Peyer's patch (tissue), 4 donors: ENCODE measurements around the gene TFAP2A. TPM values are rescaled to one million over a fixed set of nuclear protein-coding genes. Genes with fewer than 3 reads are reported as not detected.

Experiments used
- DNase-seq, 3 donors: peaks; one replicate each; pipeline ENCODE4 v3.0.0-alpha.2; 2017 to 2019
- H3K27ac ChIP-seq, 4 donors: fragments of 200-600 bp; sonication (generic); one replicate each; pipeline ENCODE4 v1.5.1; 2016 to 2019
- H3K27me3 ChIP-seq, 2 donors: fragments of 200-600 bp; sonication (generic); one replicate each; pipeline ENCODE4 v1.5.1; 2019
- H3K36me3 ChIP-seq, 3 donors: fragments of 200-600 bp; sonication (generic); one replicate each; pipeline ENCODE4 v1.5.1; 2016 to 2019
- H3K4me1 ChIP-seq, 4 donors: fragments of 200-600 bp; sonication (generic); one replicate each; pipeline ENCODE4 v1.5.1; 2016 to 2019
- H3K4me3 ChIP-seq, 4 donors: fragments of 200-600 bp; sonication (generic); 1 replicate in 3 of 4; 2 replicates in 1 of 4; pipeline ENCODE4 v1.5.1; 2016 to 2019; ENCODE audit warnings: mild to moderate bottlenecking in 1 of 4
- H3K9me3 ChIP-seq, 4 donors: fragments of 200-600 bp; sonication (generic); one replicate each; pipeline ENCODE4 v1.5.1; 2016 to 2019; ENCODE audit warnings: mild to moderate bottlenecking in 1 of 4
- POLR2A ChIP-seq, 2 donors: fragments of 450-650 bp; IDR thresholded peaks; one replicate each; pipeline ENCODE4 v1.5.1; 2017; ENCODE audit warnings: antibody characterized with exemption in 2 of 2, mild to moderate bottlenecking in 2 of 2, moderate library complexity in 2 of 2
- total RNA-seq, 4 donors: library from RNA; depleted of rRNA; stranded (reverse); fragments of >200 nt; gene quantifications; one replicate each; pipeline ENCODE4 v1.1.0, GENCODE V29; 2016
- TF ChIP-seq, protein P1 (sequence below), 6 experiments: fragments of 450-650 bp in 4 of 6; fragments of 200-600 bp in 2 of 6; sonication (generic) in 1 of 6; IDR thresholded peaks; one replicate each; pipeline ENCODE4 v1.5.1; 2017 to 2019; ENCODE audit warnings: antibody characterized with exemption in 6 of 6, mild to moderate bottlenecking in 3 of 6, moderate library complexity in 1 of 6

The TFAP2A gene
- total RNA-seq, 4 donors from 2014 or later = 1.4 TPM; not detected in 3

DNA sequence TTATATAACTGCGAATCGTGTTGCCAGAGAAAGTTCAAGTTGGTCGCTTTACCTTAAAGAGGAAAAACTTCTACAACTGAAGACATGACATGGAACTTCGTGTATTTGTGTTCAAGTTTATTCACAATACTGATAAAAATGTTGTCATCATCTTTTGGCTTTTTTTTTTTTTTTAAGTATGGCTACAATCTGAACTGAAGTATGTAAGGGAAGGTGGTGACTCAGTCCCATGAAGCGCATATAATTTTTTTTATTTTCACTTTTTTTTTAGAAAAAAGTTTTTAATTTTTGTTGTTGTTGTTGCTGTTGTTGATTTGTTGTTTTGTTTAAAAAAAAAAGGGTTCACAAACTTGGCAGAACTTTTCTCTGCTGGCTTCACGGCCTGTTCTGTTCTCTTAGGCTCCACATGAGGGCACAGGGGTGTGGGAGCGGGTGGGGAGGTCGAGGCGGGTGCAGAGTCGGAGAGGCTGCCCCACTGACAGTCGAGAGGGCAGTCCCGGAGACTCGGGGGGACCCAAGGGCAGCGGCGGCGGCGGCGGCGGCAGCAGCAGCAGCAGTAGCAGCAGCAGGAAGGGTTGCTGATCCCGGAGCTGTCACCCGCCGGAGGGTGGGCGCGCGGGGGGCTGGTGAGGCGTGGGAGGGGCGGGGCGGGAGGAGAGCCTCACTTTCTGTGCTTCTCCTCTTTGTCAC lies 17.0 kb downstream of the TFAP2A start:
- Histone ChIP-seq H3K4me1 (no peaks in the 10 kb centered on the region), H3K4me3 (no peak overlapping the region), H3K27me3 (peaks cover 0 to 9% of the 10 kb centered on the region in 2 donors), H3K36me3 (no peaks in the 10 kb centered on the region), H3K27ac (no peak overlapping the region), H3K9me3 (no peaks in the 10 kb centered on the region)
- DNase-seq = no peak
- no peak for TF ChIP-seq POLR2A (IDR thresholded peaks at IDR 0.05)
- TF ChIP-seq, protein P1, sequence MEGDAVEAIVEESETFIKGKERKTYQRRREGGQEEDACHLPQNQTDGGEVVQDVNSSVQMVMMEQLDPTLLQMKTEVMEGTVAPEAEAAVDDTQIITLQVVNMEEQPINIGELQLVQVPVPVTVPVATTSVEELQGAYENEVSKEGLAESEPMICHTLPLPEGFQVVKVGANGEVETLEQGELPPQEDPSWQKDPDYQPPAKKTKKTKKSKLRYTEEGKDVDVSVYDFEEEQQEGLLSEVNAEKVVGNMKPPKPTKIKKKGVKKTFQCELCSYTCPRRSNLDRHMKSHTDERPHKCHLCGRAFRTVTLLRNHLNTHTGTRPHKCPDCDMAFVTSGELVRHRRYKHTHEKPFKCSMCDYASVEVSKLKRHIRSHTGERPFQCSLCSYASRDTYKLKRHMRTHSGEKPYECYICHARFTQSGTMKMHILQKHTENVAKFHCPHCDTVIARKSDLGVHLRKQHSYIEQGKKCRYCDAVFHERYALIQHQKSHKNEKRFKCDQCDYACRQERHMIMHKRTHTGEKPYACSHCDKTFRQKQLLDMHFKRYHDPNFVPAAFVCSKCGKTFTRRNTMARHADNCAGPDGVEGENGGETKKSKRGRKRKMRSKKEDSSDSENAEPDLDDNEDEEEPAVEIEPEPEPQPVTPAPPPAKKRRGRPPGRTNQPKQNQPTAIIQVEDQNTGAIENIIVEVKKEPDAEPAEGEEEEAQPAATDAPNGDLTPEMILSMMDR (IDR thresholded peaks at IDR 0.05) = no peak

DNA sequence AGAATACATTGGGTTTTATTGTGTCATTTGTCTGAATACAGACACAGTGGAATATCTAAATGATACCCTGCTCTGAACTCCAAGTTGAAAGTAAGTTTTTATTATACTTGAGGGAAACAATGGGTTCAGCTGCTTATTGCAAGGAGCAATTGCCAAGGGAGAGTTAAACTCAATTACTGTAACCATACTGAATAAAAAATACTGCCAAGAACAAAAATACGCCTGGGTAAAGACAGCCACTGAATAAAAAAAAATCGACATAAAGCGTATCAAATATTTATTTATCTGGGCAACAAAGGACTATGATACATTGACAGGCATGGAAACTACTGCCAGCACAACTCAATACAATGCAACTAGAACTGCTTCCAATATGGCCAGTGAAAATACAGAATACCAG lies 18.1 kb downstream of the TFAP2A start:
- Histone ChIP-seq H3K4me1 (no peaks in the 10 kb centered on the region), H3K27ac (no peak overlapping the region), H3K4me3 (no peak overlapping the region), H3K27me3 (peaks cover 0 to 9% of the 10 kb centered on the region in 2 donors), H3K36me3 (no peaks in the 10 kb centered on the region), H3K9me3 (no peaks in the 10 kb centered on the region)
- no peak for DNase-seq
- TF ChIP-seq POLR2A (IDR thresholded peaks at IDR 0.05) = no peak
- TF ChIP-seq, protein P1 (IDR thresholded peaks at IDR 0.05) = no peak

DNA sequence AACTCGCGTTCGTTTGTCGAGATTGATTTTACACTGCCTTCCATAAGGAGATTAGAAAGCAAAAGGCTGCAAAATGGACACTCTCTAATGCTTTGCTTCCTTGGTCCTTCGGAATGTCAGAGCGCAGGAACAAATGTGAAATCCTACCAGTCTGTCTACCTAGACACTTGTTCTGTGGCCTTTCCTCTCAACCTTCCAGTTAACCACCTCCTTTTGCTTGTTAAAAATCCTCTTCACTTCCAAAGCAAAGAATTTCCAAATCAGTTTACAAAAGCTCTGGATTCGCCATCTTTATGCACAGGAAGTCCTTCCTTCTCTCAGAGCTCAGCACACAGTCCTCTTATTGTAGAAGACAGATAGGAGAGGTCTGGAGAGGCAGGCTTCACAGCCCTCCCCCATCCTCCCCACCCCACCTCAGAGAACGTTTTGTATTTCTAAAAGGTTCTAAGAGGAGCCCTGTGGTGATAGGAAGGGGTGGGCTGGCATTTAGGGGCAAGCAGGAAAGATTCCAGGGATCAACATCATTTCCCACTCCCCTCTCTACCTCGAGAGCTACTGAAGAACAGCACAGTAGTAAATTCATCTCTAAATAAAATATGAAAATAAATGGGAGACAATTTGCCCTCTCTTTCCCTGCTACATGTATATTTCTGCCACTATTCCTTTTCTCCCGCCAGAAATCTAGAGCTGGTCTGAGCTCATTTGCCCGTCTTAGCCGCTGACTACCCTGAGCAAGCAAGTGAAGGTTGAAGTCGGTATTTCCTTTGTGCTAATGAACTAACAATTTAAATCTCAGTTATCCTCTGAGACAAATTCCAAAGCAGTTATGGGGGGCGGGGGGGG lies 18.9 kb downstream of the TFAP2A start:
- H3K27me3 ChIP-seq = peaks cover 0 to 17% of the 10 kb centered on the region in 2 donors
- no peak for DNase-seq
- H3K4me3 ChIP-seq = no peak overlapping the region
- H3K27ac ChIP-seq = no peak overlapping the region
- H3K9me3 ChIP-seq = no peaks in the 10 kb centered on the region
- H3K4me1 ChIP-seq = no peaks in the 10 kb centered on the region
- H3K36me3 ChIP-seq = no peaks in the 10 kb centered on the region
- TF ChIP-seq POLR2A (IDR thresholded peaks at IDR 0.05) = no peak
- TF ChIP-seq, protein P1 (IDR thresholded peaks at IDR 0.05) = no peak

DNA sequence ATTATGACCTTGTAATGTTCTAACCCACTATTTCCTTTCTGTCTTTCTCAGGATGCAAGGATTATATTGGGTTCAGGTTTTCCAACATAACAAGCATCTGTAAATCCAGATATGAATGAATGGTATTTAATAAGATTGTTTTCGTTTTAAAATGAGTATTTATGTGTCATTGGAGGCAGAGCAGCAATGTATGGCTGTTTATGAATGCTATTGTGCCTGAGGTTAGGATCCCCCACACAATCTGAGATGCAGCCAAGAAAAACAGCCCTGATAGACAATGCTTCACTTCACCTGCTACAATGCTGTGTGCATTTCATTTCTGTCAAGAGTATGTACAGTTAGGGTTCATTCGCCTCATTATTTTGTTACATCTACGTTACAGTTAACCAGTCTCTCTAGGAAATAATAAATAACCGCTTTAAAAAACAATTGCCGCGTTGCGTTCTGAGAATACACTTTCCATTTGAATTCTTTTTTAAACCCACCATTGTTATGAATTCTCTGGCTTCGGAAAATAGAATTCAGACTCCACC lies 19.6 kb downstream of the TFAP2A start:
- Histone ChIP-seq H3K4me1 (no peaks in the 10 kb centered on the region), H3K4me3 (no peak overlapping the region), H3K27ac (no peak overlapping the region), H3K36me3 (no peaks in the 10 kb centered on the region), H3K27me3 (peaks cover 0 to 23% of the 10 kb centered on the region in 2 donors), H3K9me3 (peaks cover 0 to 4% (median 0%) of the 10 kb centered on the region in 4 donors)
- no peak for DNase-seq
- TF ChIP-seq POLR2A (IDR thresholded peaks at IDR 0.05) = no peak
- TF ChIP-seq, protein P1 (IDR thresholded peaks at IDR 0.05) = no peak

DNA sequence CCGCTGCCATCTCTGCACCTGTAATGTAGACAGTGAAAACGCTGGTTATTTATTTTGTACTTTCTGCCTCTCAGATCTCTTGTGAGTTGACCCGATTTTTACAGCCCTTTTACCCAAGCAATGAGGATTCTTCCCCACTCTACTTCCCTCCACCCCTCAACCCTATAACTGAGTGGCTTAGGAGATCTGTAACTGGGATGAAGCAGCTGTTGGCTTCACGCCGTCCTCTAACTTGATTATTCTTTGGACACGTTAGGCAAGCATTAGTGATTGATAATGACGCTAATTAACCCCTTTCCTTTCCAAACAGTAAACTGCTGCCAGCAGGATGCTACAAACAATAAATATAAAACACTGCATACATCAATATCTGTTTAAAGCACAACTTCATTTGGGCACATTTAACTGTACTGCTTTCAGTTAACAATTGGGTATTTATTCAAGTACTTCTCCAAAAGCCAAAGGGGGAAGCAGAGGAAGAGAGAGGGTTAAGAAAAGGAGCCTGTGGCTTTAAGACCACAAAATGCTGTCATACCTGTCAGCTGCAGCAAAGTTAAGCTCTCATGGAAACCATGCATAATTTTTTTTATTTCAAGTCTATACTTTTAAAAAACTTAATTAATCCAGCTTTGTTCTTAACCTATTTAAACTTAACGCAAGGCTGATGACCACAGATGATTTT lies 21.2 kb downstream of the TFAP2A start:
- peaks cover 0 to 28% of the 10 kb centered on the region in 2 donors for H3K27me3 ChIP-seq
- H3K36me3 ChIP-seq = no peaks in the 10 kb centered on the region

More for the DNA sequence above, 21.2 kb downstream of the TFAP2A start:
- H3K4me1 ChIP-seq = no peaks in the 10 kb centered on the region
- H3K27ac ChIP-seq = no peak overlapping the region
- TF ChIP-seq, protein P1 (IDR thresholded peaks at IDR 0.05) = no peak
- no peak for TF ChIP-seq POLR2A (IDR thresholded peaks at IDR 0.05)
- DNase-seq = no peak
- no peak overlapping the region for H3K4me3 ChIP-seq
- H3K9me3 ChIP-seq = peaks cover 0 to 4% (median 0%) of the 10 kb centered on the region in 4 donors
